Central memory CD8-positive, alpha-beta T cell (primary cell): ENCODE data around the gene CPNE2.
"Not testable (repeated sequence)": the region's sequence is repeated elsewhere in the genome, so short reads cannot be mapped to it uniquely, and the experiment has no call there.

ENCODE experiments used
- ATAC-seq: fragments of 150-1000 bp; cut with Tn5 transposase; replicated peaks from 2 replicates; pipeline ENCODE4 v1.10.0; 2022; ENCODE audit warnings: mild to moderate bottlenecking, moderate FRiP score, moderate number of reproducible peaks; ENCODE audit not compliant: poor library complexity, severe bottlenecking; ENCODE audit errors: extremely low read depth
- DNase-seq, 2 donors: peaks; one replicate each; pipeline ENCODE4 v3.0.0; 2021; ENCODE audit warnings: low spot score in 2 of 2
- H3K27ac Mint-ChIP-seq: one replicate; pipeline ENCODE4 v1.8.0; 2022; ENCODE audit warnings: low read depth, mild to moderate bottlenecking, moderate library complexity, mixed read lengths
- H3K27me3 Mint-ChIP-seq: one replicate; pipeline ENCODE4 v1.8.0; 2022; ENCODE audit warnings: mixed read lengths
- H3K36me3 Mint-ChIP-seq: one replicate; pipeline ENCODE4 v1.8.0; 2022; ENCODE audit warnings: mild to moderate bottlenecking, moderate library complexity, mixed read lengths; ENCODE audit not compliant: insufficient read depth
- H3K4me1 Mint-ChIP-seq: one replicate; pipeline ENCODE4 v1.8.0; 2022; ENCODE audit warnings: mixed read lengths
- H3K4me3 Mint-ChIP-seq: one replicate; pipeline ENCODE4 v1.8.0; 2022; ENCODE audit warnings: mild to moderate bottlenecking, moderate library complexity, mixed read lengths
- H3K9me3 Mint-ChIP-seq: one replicate; pipeline ENCODE4 v1.8.0; 2022; ENCODE audit warnings: mixed read lengths

CPNE2 gene

DNA sequence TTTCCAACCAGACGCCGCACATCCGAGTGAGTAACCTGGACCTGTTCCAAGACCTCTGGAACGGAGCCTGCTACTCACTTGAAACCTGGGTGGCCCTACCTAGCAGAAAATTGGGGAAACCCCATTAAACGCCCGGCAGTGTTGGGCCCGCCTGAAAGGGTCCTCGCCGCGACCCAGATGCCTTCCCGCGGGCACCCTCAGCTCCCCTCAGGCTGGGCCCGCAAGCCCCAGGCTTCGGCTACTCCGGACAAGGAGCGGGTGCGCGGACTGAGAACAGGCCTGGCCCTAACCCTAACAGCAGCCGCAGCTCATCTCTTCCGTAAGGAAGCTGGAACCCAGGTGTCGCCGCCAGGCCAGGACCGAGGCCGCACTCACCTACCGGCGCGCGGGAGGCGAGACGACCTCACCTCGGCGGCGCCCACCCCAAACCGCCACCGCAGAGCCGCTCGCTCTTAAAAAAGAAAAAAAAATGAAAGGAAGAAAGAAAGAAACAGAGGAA, 93.1 kb downstream of the CPNE2 start:
- no peaks in the 10 kb centered on the region for H3K9me3 Mint-ChIP-seq
- DNase-seq (no peak), ATAC-seq (peak; percentile 5)
- H3K4me3 Mint-ChIP-seq, result peak overlapping the region; percentile 94
- H3K36me3 Mint-ChIP-seq, result peaks cover 15% of the 10 kb centered on the region
- H3K27me3 Mint-ChIP-seq, result no peaks in the 10 kb centered on the region
- peaks cover 54% of the 10 kb centered on the region for H3K4me1 Mint-ChIP-seq
- H3K27ac Mint-ChIP-seq, result peak overlapping the region; percentile 98

DNA sequence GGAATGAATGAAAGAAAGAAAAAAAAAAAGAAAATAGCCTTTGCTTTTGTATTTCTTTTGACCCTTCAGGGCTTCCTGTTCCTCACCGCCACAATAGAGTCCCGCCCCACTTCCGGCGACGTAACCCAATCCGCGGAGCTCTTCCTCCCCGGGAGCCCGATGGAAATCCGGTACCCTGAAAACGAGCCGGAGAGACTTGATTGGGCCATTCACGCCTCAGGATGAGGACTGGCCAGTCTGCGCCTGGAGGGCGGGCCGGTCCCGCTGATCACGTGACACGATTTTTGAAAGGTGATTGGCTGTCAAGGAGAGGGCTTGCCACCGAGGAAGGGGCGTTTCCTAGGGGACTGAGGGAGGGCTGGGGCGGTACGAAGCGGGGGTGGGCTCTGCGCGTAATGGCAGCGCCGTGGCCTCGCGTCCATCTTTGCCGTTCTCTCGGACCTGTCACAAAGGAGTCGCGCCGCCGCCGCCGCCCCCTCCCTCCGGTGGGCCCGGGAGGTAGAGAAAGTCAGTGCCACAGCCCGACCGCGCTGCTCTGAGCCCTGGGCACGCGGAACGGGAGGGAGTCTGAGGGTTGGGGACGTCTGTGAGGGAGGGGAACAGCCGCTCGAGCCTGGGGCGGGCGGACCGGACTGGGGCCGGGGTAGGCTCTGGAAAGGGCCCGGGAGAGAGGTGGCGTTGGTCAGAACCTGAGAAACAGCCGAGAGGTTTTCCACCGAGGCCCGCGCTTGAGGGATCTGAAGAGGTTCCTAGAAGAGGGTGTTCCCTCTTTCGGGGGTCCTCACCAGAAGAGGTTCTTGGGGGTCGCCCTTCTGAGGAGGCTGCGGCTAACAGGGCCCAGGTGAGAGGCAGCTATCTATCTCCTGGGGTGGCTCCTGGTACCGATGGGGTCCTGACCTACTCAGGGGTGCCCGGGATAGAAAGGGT, 93.8 kb downstream of the CPNE2 start, which contains the start of the genes PSME3IP1 and RSPRY1:
Gene PSME3IP1, minus strand, starts transcription at position 95 of the 927 bp plus-strand sequence. CDS start 12,185 bp downstream, outside the sequence.
Gene RSPRY1, plus strand, starts transcription at position 385 of the 927 bp plus-strand sequence. CDS start 18,330 bp downstream, outside the sequence.
- peak; percentile 96 to 100 for DNase-seq
- H3K27ac Mint-ChIP-seq, result peak within 1 kb of the TSS; percentile 98
- ATAC-seq, result peak; percentile 89
- H3K4me1 Mint-ChIP-seq, result peaks cover 56% of the 10 kb centered on the region
- H3K36me3 Mint-ChIP-seq, result peaks cover 13% of the 10 kb centered on the region
- no peaks in the 10 kb centered on the region for H3K9me3 Mint-ChIP-seq
- peak within 1 kb of the TSS; percentile 94 for H3K4me3 Mint-ChIP-seq
- no peaks in the 10 kb centered on the region for H3K27me3 Mint-ChIP-seq

DNA sequence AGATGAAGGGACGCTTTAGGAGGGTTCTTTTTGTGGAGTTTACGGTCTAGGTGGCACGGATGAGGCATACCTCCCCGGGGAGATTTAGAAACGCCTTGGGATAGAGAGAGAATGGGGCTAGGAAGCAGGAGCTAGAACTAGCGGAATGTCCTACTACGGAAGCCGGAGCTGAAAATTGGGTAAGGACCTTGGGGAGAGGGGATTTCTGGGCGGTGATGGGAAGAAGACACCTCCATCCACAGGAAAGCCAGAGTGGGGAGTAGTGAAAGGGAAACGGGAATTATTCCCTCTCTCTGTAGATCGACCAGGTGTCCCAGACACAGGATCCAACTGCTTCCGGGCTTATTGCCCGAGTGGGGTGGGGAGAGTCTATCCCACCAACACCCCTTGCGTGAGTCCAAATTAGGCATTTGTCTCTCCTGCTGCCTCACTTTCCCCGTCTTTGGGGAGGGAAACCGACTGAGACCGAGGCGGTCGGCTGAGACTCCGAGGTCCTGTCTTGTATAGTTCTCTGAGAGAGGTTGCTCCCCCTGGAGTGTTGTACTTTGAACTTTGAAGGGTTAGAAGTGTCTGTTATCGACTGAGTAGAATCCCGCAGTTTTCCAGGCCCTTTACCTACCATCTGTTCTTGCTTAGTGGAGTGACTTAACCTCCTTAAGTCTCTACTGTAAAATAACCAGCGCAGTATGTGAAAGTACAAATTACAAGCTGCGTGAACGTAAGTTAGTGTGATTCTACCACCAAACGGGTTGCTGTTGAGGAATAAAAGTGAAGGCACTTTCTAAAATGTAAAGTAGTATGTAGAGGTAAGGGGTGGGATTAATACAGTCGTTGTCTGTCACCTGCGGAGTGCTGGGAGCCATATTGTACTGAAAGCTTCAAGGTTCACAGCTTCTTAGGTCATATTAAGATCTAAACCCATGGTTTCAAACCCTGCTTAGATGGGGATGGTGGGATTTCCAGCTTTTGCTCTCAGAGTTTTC, 94.8 kb downstream of the CPNE2 start:
- peaks cover 13% of the 10 kb centered on the region for H3K36me3 Mint-ChIP-seq
- peak overlapping the region; percentile 98 for H3K27ac Mint-ChIP-seq
- H3K9me3 Mint-ChIP-seq, result no peaks in the 10 kb centered on the region
- peaks cover 54% of the 10 kb centered on the region for H3K4me1 Mint-ChIP-seq
- peak in 1 of 2 donors; percentile 11 for DNase-seq
- no peaks in the 10 kb centered on the region for H3K27me3 Mint-ChIP-seq
- H3K4me3 Mint-ChIP-seq, result peak overlapping the region; percentile 94
- ATAC-seq, result peak; percentile 3

DNA sequence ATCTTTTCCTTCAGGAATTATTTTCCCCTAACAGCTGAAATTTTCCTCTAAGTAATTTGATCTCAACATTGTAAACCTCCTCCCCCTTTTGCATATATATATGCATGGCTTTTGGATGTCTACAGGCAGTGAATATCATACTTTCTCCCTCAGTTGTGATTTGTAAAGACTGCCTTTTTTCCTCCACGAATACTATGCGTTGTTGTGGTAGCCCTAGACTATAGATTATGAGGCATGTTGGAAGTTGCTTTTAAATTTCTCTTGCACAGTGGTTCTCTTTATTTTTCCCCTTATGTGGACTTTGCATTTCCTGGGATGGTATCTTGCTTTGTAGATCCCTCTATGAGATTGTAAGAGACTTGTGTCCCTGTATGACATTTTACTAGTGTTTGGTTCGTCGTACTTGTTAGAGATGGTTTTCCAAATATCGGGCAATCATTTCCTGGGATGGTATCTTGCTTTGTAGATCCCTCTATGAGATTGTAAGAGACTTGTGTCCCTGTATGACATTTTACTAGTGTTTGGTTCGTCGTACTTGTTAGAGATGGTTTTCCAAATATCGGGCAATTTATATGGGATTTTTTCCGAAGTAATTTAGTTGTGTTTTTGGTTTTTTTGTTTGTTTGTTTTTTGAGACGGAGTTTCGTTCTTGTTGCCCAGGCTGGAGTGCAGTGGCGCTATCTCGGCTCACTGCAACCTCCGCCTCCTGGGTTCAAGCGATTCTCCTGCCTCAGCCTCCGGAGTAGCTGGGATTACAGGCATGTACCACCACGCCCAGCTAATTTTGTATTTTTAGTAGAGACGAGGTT, 95.7 kb downstream of the CPNE2 start:
- not testable (repeated sequence) for H3K9me3 Mint-ChIP-seq, H3K27me3 Mint-ChIP-seq, ATAC-seq, DNase-seq
- Mint-ChIP-seq H3K36me3 (peaks cover 13% of the 10 kb centered on the region), H3K27ac (peak overlapping the region; percentile 98), H3K4me3 (peak overlapping the region; percentile 94), H3K4me1 (peaks cover 60% of the 10 kb centered on the region)

DNA sequence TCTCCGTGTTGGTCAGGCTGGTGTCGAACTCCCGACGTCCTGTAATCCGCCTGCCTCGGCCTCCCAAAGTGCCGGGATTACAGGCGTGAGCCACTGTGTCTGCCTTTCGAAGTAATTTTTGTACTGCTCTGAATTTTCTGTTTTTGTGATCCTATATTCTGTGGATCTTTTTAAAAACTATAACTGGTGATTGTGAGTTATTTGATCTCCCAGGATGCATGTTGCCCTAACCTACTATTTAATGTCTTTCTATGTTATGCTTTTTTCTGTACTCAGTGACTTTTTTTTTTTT, 96.3 kb downstream of the CPNE2 start:
- no peaks in the 10 kb centered on the region for H3K27me3 Mint-ChIP-seq
- no peaks in the 10 kb centered on the region for H3K9me3 Mint-ChIP-seq
- ATAC-seq, result no peak
- peaks cover 62% of the 10 kb centered on the region for H3K4me1 Mint-ChIP-seq
- H3K4me3 Mint-ChIP-seq, result no peak overlapping the region
- DNase-seq, result no peak
- H3K36me3 Mint-ChIP-seq, result peaks cover 13% of the 10 kb centered on the region
- no peak overlapping the region for H3K27ac Mint-ChIP-seq

DNA sequence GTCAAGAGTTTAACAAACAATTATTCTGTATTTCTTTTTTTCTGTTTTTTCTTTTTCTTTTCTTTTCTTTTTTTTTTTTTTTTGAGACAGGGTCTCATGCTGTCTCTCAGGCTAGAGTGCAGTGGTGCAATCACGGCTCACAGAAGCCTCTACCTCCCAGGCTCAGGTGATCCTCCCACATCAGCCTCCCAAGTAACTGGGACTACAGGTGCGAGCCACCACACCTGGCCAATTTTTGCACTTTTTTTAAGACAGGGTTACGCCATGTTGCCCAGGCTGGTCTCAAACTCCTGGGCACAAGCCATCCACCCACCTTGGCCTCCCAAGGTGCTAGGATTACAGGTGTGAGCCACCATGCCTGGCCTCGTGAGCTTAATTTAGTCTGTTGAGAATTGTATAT, 97.1 kb downstream of the CPNE2 start:
- not testable (repeated sequence) for H3K27me3 Mint-ChIP-seq, H3K9me3 Mint-ChIP-seq, H3K4me3 Mint-ChIP-seq, H3K27ac Mint-ChIP-seq, ATAC-seq, DNase-seq
- Mint-ChIP-seq H3K4me1 (peaks cover 61% of the 10 kb centered on the region), H3K36me3 (peaks cover 13% of the 10 kb centered on the region)

DNA sequence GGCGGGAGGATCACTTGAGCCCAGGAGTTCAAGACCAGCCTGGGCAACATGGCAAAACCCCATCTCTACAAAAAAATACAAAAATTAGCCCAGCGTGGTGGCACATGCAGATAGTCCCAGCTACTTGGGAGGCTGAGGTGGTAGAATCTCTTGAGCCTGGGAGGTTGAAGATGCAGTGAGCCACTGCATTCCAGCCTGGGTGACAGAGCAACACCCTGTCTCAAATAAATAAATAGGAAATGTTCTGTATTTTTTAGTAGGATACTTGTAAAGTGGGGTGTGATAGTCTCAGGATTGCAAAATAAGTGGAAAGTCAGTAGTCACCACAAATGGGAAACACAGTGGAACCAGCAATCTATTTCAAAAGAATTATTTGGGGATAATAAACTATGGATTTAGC, 97.8 kb downstream of the CPNE2 start:
- DNase-seq (no peak), ATAC-seq (no peak)
- Mint-ChIP-seq H3K4me3 (no peak overlapping the region), H3K27me3 (no peaks in the 10 kb centered on the region), H3K9me3 (no peaks in the 10 kb centered on the region), H3K27ac (no peak overlapping the region), H3K4me1 (peaks cover 57% of the 10 kb centered on the region), H3K36me3 (peaks cover 13% of the 10 kb centered on the region)

DNA sequence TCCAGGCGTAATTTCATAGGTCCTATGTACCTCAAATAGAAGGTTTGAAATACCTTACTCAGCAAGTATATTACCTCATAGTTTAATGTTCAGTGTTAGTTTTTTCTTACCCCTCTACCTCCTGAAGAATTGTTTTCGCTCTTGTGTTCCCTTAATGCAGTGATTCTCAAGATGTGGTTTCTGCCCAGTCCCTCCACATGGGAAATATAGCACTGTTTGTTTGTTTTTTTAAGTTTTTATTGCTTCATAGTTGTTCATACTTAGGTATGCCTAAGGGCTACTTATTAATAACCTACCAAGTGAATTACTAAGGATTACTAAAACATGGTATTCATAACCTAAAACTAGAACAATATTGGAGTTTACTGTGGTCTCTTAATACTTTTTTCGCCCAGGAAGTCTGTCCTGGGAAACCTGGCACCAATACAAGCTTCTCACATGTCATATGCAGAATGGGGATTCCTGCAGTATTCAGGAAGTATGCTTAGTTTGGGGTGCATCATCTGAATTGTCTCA, 98.7 kb downstream of the CPNE2 start:
- Mint-ChIP-seq H3K4me3 (no peak overlapping the region), H3K9me3 (no peaks in the 10 kb centered on the region), H3K4me1 (peaks cover 56% of the 10 kb centered on the region), H3K27me3 (no peaks in the 10 kb centered on the region), H3K27ac (no peak overlapping the region), H3K36me3 (peaks cover 8% of the 10 kb centered on the region)
- ATAC-seq, result no peak
- no peak for DNase-seq

DNA sequence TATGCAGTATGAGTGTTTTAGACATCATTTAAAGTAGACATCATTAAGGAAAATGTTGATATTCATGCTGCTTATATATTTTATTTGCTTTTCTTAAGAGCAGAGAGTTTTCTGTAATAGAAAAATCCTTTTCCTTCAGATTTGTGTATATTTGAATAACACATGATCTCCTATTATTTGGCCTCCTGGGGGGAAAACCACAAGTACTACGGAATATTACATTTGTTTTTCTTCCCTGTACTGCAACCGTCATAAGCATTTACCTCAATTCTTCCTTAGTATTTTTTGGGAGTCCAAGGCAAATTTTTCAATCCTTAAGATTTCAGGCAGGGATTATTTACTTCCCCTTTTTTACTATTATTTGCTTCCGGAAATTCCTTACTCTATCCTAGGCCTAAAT, 99.8 kb downstream of the CPNE2 start:
- no peak for DNase-seq
- Mint-ChIP-seq H3K4me1 (peaks cover 54% of the 10 kb centered on the region), H3K9me3 (no peaks in the 10 kb centered on the region), H3K27me3 (no peaks in the 10 kb centered on the region), H3K27ac (no peak overlapping the region), H3K36me3 (peaks cover 4% of the 10 kb centered on the region), H3K4me3 (no peak overlapping the region)
- ATAC-seq, result no peak

DNA sequence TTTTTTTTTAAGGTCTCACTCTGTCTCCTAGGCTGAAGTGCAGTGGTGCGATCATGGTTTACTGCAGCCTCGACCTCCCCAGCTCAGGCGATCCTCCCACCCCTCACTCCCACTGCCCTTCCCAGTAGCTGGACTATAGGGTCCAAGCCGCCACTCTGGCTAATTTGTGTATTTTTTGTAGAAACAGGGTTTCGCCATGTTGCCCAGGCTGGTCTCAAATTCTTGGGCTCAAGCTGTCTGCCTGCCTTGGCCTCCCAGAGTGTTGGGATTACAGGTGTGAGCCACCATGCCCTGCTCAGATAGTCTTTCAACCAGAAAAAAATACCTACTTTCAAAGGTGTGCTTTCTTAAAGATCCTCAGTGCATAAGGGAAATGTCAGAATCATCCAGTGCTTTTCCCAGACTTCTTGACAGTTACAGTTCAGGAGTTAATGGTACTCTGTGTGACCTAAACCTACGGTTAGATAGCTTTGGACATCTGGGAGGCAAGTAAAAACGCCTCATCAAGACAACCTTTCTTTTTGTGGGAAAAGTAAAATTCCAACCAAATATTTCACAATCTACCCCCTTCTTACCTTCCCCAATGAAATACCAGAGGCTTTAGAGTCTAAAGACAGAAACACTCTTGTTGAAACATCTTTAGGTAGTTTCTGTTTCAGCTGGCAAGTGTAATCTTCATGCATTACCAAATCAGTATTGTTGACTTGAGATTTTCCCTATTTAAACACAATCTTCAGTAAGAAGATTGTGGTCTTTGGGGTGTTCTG, 100.5 kb downstream of the CPNE2 start:
- no peak for ATAC-seq
- no peak overlapping the region for H3K4me3 Mint-ChIP-seq
- H3K9me3 Mint-ChIP-seq, result no peaks in the 10 kb centered on the region
- peaks cover 46% of the 10 kb centered on the region for H3K4me1 Mint-ChIP-seq
- H3K36me3 Mint-ChIP-seq, result peaks cover 4% of the 10 kb centered on the region
- H3K27ac Mint-ChIP-seq, result no peak overlapping the region
- H3K27me3 Mint-ChIP-seq, result no peaks in the 10 kb centered on the region
- no peak for DNase-seq

DNA sequence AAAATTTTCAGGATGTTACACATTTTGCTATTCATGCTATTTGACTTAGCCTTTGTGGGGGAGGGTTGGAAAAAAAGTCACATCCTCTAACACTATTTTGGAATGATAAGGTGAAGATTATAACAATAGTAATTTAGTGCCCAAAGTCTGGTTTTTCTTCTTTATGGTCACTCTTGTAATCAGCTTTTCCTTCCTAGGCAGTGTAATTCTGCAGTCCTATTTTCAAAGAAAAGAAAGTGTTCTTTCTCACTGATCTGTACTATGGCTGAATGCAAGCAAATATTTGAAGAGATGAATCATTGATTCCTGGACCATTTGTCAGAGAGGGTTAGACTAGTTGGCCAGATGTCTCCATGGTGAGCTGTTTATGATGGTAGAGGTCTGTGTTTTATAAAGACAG, 102.1 kb downstream of the CPNE2 start:
- peaks cover 42% of the 10 kb centered on the region for H3K4me1 Mint-ChIP-seq
- DNase-seq (no peak), ATAC-seq (no peak)
- H3K36me3 Mint-ChIP-seq, result peaks cover 4% of the 10 kb centered on the region
- H3K9me3 Mint-ChIP-seq, result no peaks in the 10 kb centered on the region
- H3K27ac Mint-ChIP-seq, result peak overlapping the region; percentile 8
- no peak overlapping the region for H3K4me3 Mint-ChIP-seq
- H3K27me3 Mint-ChIP-seq, result no peaks in the 10 kb centered on the region
